Mucosa of stomach (tissue), 1 donor: ENCODE results near the gene SGK1.

ENCODE experiments used
- H3K27me3 ChIP-seq: one replicate; pipeline ENCODE4 v1.7.0; 2013; ENCODE audit warnings: mild to moderate bottlenecking, low read length; ENCODE audit not compliant: control insufficient read depth, insufficient read depth
- H3K36me3 ChIP-seq: one replicate; pipeline ENCODE4 v1.7.0; 2013; ENCODE audit warnings: low read length; ENCODE audit not compliant: control insufficient read depth, insufficient read depth
- H3K4me1 ChIP-seq: one replicate; pipeline ENCODE4 v1.7.0; 2013; ENCODE audit warnings: mild to moderate bottlenecking, low read length; ENCODE audit not compliant: control insufficient read depth, insufficient read depth
- H3K4me3 ChIP-seq: one replicate; pipeline ENCODE4 v1.7.0; 2013; ENCODE audit warnings: low read length
- H3K9ac ChIP-seq: one replicate; pipeline ENCODE4 v1.7.0; 2013; ENCODE audit warnings: mild to moderate bottlenecking, low read length, moderate library complexity
- H3K9me3 ChIP-seq: one replicate; pipeline ENCODE4 v1.7.0; 2013; ENCODE audit warnings: mild to moderate bottlenecking, low read length, moderate library complexity; ENCODE audit not compliant: control insufficient read depth
- donor health status: Pancreatic carcinoma.

Gene SGK1

GRCh38 chr6:134317471-134318131 is at the start of gene SGK1:
TSS of gene SGK1 (minus strand) at chr6:134318112. CDS start at chr6:134317460, 652 bp downstream.
- H3K36me3 ChIP-seq, result no peaks in the 10 kb centered on the region
- no peak within 1 kb of the TSS for H3K9ac ChIP-seq
- H3K4me1 ChIP-seq, result no peaks in the 10 kb centered on the region

GRCh38 chr6:134363323-134364039 is 45.6 kb upstream of the SGK1 start:
- no peaks in the 10 kb centered on the region for H3K9me3 ChIP-seq
- H3K4me1 ChIP-seq, result no peaks in the 10 kb centered on the region
- H3K27me3 ChIP-seq, result no peaks in the 10 kb centered on the region

More at GRCh38 chr6:134317471-134318131, at the start of gene SGK1:
- peaks cover 36% of the 10 kb centered on the region for H3K27me3 ChIP-seq
- peak within 1 kb of the TSS; percentile 16 for H3K4me3 ChIP-seq
- no peaks in the 10 kb centered on the region for H3K9me3 ChIP-seq

GRCh38 chr6:134361011-134361410 is 43.1 kb upstream of the SGK1 start:
- no peak overlapping the region for H3K4me3 ChIP-seq
- H3K9me3 ChIP-seq, result no peaks in the 10 kb centered on the region
- no peak overlapping the region for H3K9ac ChIP-seq
- H3K4me1 ChIP-seq, result no peaks in the 10 kb centered on the region
- H3K27me3 ChIP-seq, result no peaks in the 10 kb centered on the region
- no peaks in the 10 kb centered on the region for H3K36me3 ChIP-seq

More at GRCh38 chr6:134363323-134364039, 45.6 kb upstream of the SGK1 start:
- H3K36me3 ChIP-seq, result no peaks in the 10 kb centered on the region
- H3K9ac ChIP-seq, result no peak overlapping the region
- H3K4me3 ChIP-seq, result no peak overlapping the region

GRCh38 chr6:134359302-134359701 is 41.4 kb upstream of the SGK1 start:
- Histone ChIP-seq H3K36me3 (no peaks in the 10 kb centered on the region), H3K27me3 (no peaks in the 10 kb centered on the region), H3K9ac (no peak overlapping the region), H3K4me3 (no peak overlapping the region), H3K9me3 (no peaks in the 10 kb centered on the region), H3K4me1 (no peaks in the 10 kb centered on the region)

GRCh38 chr6:134358320-134358719 is 40.4 kb upstream of the SGK1 start:
- H3K27me3 ChIP-seq, result no peaks in the 10 kb centered on the region
- H3K9me3 ChIP-seq, result no peaks in the 10 kb centered on the region
- H3K9ac ChIP-seq, result no peak overlapping the region
- H3K36me3 ChIP-seq, result no peaks in the 10 kb centered on the region
- H3K4me1 ChIP-seq, result no peaks in the 10 kb centered on the region
- H3K4me3 ChIP-seq, result no peak overlapping the region

GRCh38 chr6:134357022-134357487 is 39.1 kb upstream of the SGK1 start:
- H3K4me1 ChIP-seq, result no peaks in the 10 kb centered on the region
- no peaks in the 10 kb centered on the region for H3K36me3 ChIP-seq
- H3K9ac ChIP-seq, result no peak overlapping the region
- no peak overlapping the region for H3K4me3 ChIP-seq
- H3K9me3 ChIP-seq, result no peaks in the 10 kb centered on the region
- H3K27me3 ChIP-seq, result no peaks in the 10 kb centered on the region

GRCh38 chr6:134356405-134356804 is 38.5 kb upstream of the SGK1 start:
- no peaks in the 10 kb centered on the region for H3K27me3 ChIP-seq
- no peaks in the 10 kb centered on the region for H3K36me3 ChIP-seq
- no peak overlapping the region for H3K9ac ChIP-seq
- no peak overlapping the region for H3K4me3 ChIP-seq
- no peaks in the 10 kb centered on the region for H3K4me1 ChIP-seq
- H3K9me3 ChIP-seq, result no peaks in the 10 kb centered on the region

GRCh38 chr6:134352786-134353480 is 35.0 kb upstream of the SGK1 start:
- H3K9ac ChIP-seq, result no peak overlapping the region

GRCh38 chr6:134351615-134352474 is 33.9 kb upstream of the SGK1 start:
- Histone ChIP-seq H3K9me3 (no peaks in the 10 kb centered on the region), H3K4me1 (no peaks in the 10 kb centered on the region), H3K27me3 (no peaks in the 10 kb centered on the region), H3K36me3 (no peaks in the 10 kb centered on the region), H3K4me3 (no peak overlapping the region), H3K9ac (no peak overlapping the region)

More at GRCh38 chr6:134352786-134353480, 35.0 kb upstream of the SGK1 start:
- Histone ChIP-seq H3K4me1 (no peaks in the 10 kb centered on the region), H3K27me3 (no peaks in the 10 kb centered on the region), H3K9me3 (no peaks in the 10 kb centered on the region), H3K4me3 (no peak overlapping the region), H3K36me3 (no peaks in the 10 kb centered on the region)

- H3K9ac ChIP-seq, result no peak overlapping the region
- no peaks in the 10 kb centered on the region for H3K9me3 ChIP-seq
- H3K4me1 ChIP-seq, result no peaks in the 10 kb centered on the region
- no peaks in the 10 kb centered on the region for H3K36me3 ChIP-seq
- H3K4me3 ChIP-seq, result no peak overlapping the region
- H3K27me3 ChIP-seq, result no peaks in the 10 kb centered on the region
Observed at GRCh38 chr6:134347885-134348805, 30.2 kb upstream of the SGK1 start.
